ENCODE results near the gene COA6. TPM values are rescaled to one million over a fixed set of nuclear protein-coding genes. Genes with fewer than 3 reads are reported as not detected.

The COA6 gene
- total and polyA plus RNA-seq, 2 donors (not counting 3 experiments of a cell fraction or from before 2014, with no cell fraction given): 22.2 to 42.7 TPM

- ChIA-PET CTCF (no interaction called here), POLR2A (no interaction called here)
- H3K9ac ChIP-seq (replicated peaks; ENCODE audit: extremely low read depth, insufficient read depth, low read length): no peak overlapping the region
- no peaks in the 10 kb centered on the region for H3K27me3 ChIP-seq (ENCODE audit: control insufficient read depth in 2 of 2, insufficient read depth in 2 of 2, low read length in 2 of 2)
- no peak overlapping the region for H2AFZ ChIP-seq (ENCODE audit: low read depth, low read length)
- intact Hi-C loops (cut with micrococcal nuclease): no loop called here
- FAIRE-seq (no peak), DNase-seq (ENCODE audit: low read depth, low spot score) (no peak)
- peaks cover 0 to 2% of the 10 kb centered on the region in 2 experiments for H3K36me3 ChIP-seq (ENCODE audit: control insufficient read depth in 2 of 2, extremely low read depth in 1 of 2, insufficient read depth in 2 of 2, low read length in 2 of 2)
- H3K4me3 ChIP-seq (replicated peaks in 1 of 3; ENCODE audit: insufficient read depth in 1 of 3, low read depth in 1 of 3, low read length in 3 of 3): no peak overlapping the region
- H3K27ac ChIP-seq (ENCODE audit: insufficient read depth, low read depth, low read length): no peak overlapping the region
- no peaks in the 10 kb centered on the region for H4K20me1 ChIP-seq (replicated peaks; ENCODE audit: control insufficient read depth, extremely low read depth, insufficient read depth, low read length)
- H3K4me2 ChIP-seq (ENCODE audit: insufficient read depth, low read length): no peak overlapping the region
- no peaks in the 10 kb centered on the region for H3K4me1 ChIP-seq (ENCODE audit: control insufficient read depth, extremely low read depth, insufficient read depth, low read length)
- H3K79me2 ChIP-seq (ENCODE audit: control insufficient read depth, insufficient read depth, low read length): peaks cover 2% of the 10 kb centered on the region
- no peaks in the 10 kb centered on the region for H3K9me3 ChIP-seq (replicated peaks; ENCODE audit: control insufficient read depth, insufficient read depth, low read length)
- no peak for TF ChIP-seq GATA2 (IDR thresholded peaks at IDR 0.05; ENCODE audit: insufficient read depth, insufficient read length, low read depth, low read length)
- TF ChIP-seq POLR2AphosphoS5 (IDR thresholded peaks at IDR 0.05; ENCODE audit: insufficient read depth, low read depth, low read length): no peak
- no peak for TF ChIP-seq JUN (IDR thresholded peaks at IDR 0.05; ENCODE audit: borderline replicate concordance, insufficient read depth, insufficient read length, low read depth)
- no peak for TF ChIP-seq EZH2 (IDR thresholded peaks at IDR 0.05; ENCODE audit: borderline replicate concordance, low read depth, low read length, severe bottlenecking)
- no peak for TF ChIP-seq MYC (IDR thresholded peaks at IDR 0.05; ENCODE audit: low read depth, low read length)
- TF ChIP-seq, protein P1, sequence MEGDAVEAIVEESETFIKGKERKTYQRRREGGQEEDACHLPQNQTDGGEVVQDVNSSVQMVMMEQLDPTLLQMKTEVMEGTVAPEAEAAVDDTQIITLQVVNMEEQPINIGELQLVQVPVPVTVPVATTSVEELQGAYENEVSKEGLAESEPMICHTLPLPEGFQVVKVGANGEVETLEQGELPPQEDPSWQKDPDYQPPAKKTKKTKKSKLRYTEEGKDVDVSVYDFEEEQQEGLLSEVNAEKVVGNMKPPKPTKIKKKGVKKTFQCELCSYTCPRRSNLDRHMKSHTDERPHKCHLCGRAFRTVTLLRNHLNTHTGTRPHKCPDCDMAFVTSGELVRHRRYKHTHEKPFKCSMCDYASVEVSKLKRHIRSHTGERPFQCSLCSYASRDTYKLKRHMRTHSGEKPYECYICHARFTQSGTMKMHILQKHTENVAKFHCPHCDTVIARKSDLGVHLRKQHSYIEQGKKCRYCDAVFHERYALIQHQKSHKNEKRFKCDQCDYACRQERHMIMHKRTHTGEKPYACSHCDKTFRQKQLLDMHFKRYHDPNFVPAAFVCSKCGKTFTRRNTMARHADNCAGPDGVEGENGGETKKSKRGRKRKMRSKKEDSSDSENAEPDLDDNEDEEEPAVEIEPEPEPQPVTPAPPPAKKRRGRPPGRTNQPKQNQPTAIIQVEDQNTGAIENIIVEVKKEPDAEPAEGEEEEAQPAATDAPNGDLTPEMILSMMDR (IDR thresholded peaks at IDR 0.05; ENCODE audit: extremely low read depth in 1 of 2, insufficient read depth in 1 of 2, low read depth in 1 of 2, low read length in 2 of 2): no peak
- no peak for TF ChIP-seq POLR2A (IDR thresholded peaks at IDR 0.05; ENCODE audit: low read depth, low read length)
- no peak for TF ChIP-seq MAX (IDR thresholded peaks at IDR 0.05; ENCODE audit: insufficient read depth, insufficient read length)
- no peak for TF ChIP-seq FOS (IDR thresholded peaks at IDR 0.05; ENCODE audit: borderline replicate concordance, insufficient read depth, low read length)
- dilution Hi-C loops (cut with MboI; ENCODE audit: extremely low pct_ligation_motif_present, low sequenced_read_pairs): no loop called here
- no peaks in the 10 kb centered on the region for H3K9me1 ChIP-seq (replicated peaks; ENCODE audit: control insufficient read depth, extremely low read depth, insufficient read depth, low read length)
- no TSS peak for BruUV-seq (replicated peaks)
These were observed 12.9 kb downstream of the COA6 start for GRCh38 chr1:234386122-234386521.
